Stimulated activated CD4-positive, alpha-beta T cell treated with anti-CD3 and anti-CD28 coated beads, Interleukin-2, amount 100 ng/mL, for 24 hours (primary cell): ENCODE measurements around the gene SLC39A10.
"Not testable (repeated sequence)": the region's sequence is repeated elsewhere in the genome, so short reads cannot be mapped to it uniquely, and the experiment has no call there.

Source experiments
- DNase-seq, 2 donors: peaks; one replicate each; pipeline ENCODE4 v3.0.0-alpha.2; 2020

The SLC39A10 gene

DNA sequence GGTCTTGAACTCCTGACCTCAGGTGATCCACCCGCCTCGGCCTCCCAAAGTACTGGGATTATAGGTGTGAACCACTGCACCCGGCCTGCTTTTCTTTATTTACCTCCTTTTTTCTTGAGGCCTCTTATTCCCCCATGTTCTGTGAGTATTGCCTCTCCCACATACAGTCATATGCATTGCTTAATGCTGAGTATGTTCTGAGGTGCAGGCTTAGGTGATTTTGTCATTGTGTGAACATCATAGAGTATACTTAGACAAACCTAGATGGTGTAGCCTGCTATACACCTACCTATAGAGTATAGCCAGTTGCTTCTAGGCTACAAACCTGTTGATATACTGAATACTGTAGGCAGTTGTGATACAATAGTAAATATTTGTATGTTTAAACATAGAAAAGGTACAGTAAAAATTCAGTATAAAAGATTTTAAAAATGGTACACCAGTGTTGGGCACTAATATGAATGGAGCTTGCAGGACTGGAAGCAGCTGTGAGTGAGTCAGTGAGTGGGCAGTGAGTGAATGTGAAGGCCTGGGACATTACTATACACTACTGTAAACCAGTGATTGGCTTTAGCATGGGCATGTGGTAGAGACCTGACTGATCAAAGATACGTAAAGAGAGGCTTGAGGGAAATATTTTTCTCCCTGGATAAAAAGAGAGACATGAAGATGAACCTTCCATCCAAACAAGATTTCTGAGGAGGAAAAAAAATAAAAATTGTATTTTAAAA, 17.6 kb downstream of the SLC39A10 start:
- DNase-seq = no peak

GRCh38 chr2:195675783-195676427, 18.9 kb downstream of the SLC39A10 start:
- no peak for DNase-seq

GRCh38 chr2:195677290-195677689, 20.3 kb downstream of the SLC39A10 start:
- no peak for DNase-seq

- no peak for DNase-seq
Measured at GRCh38 chr2:195677884-195678283, 20.9 kb downstream of the SLC39A10 start.

DNA sequence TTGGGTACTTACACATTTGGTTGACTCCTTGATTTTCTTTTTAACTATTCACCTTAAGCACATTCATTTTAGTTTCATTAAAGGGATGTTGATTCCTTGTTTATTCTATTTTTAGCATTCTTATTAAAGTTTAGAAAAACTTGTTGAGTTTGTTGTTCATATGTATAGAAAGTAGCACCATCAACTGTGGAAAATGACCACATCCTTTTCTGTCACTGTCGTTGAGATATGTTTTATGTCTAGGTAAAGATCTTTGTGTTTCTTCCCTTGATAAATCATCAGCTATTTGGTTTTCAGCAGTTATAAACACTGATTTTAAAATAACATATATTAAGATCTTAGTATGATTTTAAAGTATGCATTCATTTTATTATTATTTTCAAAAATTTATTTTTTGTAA, 25.1 kb downstream of the SLC39A10 start:
- DNase-seq = no peak

DNA sequence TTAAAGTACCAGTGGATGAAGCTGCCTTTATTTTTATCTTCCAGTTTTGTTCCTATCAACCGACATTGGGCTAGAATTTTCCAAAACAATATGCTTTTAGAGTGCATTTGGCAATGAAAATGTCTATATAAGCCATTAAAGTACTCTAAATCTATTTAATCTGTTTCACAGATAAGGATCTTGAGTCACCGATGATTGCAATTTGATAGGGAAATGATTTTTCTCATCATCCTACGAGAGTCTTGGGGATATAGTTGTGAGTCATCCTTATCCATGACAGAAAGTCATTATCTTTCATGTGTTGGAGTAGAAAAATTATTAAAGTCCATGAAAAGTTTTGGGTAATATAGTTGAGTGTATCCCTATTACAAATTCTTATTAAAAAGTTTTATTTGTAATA, 26.1 kb downstream of the SLC39A10 start:
- no peak for DNase-seq

DNA sequence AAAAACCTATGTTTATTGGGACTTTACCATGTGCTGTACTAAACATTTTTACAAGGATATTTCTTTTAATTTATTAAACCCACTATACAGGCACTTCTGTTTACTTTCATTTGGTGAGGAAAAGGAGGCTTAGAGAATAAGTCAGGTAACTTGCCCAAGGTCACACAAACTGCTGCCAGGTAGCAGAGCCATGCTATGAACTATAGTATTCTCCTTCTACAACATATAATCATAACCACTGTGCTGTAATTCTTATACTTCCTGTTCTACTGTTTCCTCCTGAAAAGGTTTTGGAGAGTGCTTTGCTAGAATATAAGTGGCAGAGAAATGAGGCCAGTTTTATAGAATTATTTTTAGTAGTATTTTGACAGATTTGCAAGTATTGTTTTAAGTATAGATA, 29.5 kb downstream of the SLC39A10 start:
- DNase-seq = no peak

- DNase-seq = no peak
Measured at GRCh38 chr2:195687320-195688086, 30.5 kb downstream of the SLC39A10 start.

- not testable (repeated sequence) for DNase-seq
Measured at GRCh38 chr2:195692531-195692930, 35.5 kb downstream of the SLC39A10 start.

- no peak for DNase-seq
Measured at GRCh38 chr2:195694553-195694952, 37.5 kb downstream of the SLC39A10 start.

DNA sequence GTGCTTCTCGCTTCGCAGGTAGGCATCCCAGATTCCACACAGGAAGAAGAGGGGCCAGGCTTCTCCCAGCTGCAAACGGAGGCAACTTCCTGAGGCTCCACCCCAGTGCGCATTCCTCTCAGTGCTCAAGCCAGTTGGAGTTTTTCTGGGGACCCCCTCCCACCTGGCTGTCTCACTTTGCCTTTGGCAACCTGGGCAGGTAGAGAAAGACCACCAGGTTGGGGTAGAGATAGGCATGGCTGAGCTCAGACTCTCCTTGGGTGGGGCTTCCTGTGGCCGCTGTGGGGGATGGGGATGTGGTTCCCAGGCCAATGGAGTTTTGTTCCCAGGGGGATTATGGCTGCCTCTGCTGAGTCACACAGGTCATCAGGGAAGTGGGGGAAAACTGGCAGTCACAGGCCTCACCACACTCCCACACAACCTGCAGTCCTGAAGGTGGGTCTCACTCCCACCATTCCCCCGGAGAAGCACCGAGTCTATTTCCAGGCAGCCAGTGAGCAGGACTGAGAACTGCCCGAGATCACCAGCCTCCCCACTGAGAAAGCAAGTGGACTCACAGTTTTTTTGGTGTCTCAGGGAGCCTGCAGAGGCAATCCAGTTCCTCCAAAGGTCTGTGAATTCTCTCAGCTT, 38.1 kb downstream of the SLC39A10 start:
- DNase-seq = no peak

DNA sequence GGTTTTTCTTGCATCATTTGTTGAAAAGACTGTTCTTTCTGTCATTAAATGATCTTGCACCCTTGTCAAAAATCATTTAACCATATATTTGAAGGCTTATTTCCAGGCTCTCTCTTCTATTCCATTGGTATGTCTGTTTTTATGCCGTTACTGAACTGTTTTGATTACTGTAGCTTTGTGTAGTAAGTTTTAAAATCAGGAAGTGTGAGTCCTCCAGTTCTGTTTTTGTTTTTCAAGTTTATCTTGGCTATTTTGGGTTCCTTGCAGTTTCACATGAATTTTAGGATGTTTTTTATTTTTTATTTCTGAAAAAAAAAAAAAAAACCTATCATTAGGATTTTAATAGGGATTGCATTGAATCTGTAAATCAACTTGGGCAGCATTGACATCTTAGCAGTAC, 39.0 kb downstream of the SLC39A10 start:
- DNase-seq = no peak

DNA sequence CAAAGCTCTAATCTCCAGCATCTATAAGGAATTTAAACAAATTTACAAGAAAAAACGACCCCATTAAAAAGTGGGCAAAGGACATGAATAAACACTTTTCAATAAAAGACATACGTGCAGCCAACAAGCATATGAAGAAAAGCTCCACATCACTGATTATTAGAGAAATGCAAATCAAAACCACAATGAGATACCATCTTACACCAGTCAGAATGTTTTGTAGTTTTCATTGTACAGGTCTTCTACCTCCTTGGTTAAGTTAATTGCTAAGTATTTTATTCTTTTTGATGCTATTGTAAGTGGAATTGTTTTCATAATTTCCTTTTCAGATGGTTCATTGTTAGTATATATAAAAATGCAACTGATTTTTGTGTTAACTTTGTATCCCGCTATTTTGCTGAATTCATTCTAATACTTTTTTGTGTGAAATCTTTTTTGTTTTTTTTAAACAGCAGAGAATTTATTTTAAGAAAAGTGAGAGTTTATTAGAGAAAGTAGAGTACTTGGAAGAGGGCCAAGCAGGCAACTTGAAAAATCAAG, 40.7 kb downstream of the SLC39A10 start:
- DNase-seq = no peak

DNA sequence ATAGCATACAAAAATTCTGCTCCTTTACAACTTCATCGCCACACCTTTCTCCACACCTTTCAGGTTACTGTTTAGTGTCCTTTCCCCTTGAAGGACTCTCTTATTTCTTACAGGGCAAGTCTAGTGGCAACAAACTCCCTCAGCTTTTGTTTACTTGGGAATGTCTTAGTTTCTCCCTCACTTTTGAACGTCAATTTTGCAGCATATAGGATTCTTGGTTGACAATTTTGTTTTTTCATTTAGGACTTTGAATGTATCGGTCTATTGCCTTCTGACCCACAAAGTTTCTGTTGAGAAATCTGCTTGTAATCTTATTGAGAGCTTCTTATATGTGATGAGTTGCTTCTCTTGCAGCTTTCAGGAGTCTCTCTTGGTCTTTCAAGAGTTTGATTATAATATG, 43.5 kb downstream of the SLC39A10 start:
- DNase-seq = no peak

GRCh38 chr2:195706161-195706900, 49.3 kb downstream of the SLC39A10 start:
- DNase-seq = no peak

DNA sequence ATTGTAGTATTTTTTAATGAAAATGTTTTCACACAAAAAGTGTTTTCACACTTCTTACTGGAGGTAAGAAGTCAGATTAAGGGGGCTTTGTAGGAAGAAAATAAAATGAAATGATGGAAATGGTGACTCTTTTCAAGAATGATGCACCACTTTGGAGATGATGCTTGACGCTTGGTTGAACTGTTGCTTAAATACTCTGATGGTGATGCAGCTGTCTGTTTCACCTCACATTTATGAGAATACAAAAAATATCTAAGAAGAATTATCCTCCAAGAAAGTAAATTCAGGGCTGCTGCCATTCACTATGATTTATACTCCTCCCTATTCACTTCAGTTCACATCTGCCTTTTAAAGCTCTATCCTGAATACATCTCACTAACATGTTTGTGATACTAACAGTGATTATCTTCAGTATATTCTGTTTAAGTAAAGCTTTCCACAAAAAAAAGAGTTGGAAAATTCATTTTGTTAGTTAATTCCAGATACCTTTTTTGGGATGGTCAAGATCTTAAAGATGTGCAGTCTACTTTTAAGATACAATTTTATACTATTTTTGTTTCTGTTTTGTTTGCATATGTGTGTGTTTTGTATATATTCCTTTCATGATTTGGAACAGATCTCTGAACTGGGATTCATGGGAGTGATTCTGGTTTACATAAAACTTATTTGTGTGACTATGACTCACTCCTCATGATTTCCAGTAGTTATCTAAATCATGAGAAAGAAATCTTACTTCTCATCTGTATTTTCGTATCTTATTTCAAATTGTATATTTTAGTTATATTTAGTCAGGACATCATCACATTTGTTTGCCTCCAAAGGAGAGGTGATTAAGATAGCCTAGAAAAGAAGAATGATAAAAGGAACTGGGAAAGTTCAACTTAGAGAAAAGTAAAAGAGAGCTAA, 53.1 kb downstream of the SLC39A10 start:
- DNase-seq = no peak

DNA sequence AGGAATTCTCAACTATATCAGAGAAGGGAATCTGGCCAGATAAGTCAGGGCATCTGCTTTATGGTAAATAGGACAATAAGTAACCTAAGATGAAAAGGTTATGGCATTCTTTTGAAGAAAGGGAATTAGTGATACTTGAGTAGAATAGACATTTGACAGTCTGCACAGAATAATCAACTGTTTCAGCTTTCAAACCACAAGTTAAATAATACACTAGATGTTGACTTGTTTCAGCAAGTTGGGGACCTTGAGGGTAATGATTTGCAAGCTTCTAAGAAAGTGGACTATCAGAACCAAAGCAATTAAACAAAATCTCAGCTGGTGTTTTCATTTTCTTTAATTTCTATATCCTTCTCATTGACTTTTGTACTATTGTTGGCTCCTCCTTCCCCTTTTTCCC, 54.5 kb downstream of the SLC39A10 start:
- DNase-seq = no peak

GRCh38 chr2:195716466-195716865, 59.4 kb downstream of the SLC39A10 start:
- DNase-seq = no peak

GRCh38 chr2:195721042-195721441, 64.0 kb downstream of the SLC39A10 start:
- DNase-seq = no peak

DNA sequence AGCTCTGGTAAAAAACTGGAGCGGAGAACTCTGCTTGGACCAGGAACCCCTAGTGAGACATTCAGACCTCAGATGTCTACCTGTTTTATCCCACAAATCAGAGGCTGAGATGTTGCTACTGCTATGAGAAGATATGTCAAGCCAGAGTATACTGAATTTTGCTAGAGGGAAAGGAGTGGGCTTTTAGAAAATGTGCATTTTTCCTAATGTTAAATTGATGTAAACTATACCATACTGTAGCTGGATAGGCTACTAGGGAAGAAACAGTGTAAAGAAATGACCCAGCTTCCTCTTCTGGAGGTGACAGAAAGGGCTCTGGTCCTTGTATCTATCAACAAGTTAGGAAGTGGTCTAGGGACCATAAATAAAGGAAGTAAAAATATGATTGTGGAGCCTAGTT, 65.0 kb downstream of the SLC39A10 start:
- DNase-seq = no peak

DNA sequence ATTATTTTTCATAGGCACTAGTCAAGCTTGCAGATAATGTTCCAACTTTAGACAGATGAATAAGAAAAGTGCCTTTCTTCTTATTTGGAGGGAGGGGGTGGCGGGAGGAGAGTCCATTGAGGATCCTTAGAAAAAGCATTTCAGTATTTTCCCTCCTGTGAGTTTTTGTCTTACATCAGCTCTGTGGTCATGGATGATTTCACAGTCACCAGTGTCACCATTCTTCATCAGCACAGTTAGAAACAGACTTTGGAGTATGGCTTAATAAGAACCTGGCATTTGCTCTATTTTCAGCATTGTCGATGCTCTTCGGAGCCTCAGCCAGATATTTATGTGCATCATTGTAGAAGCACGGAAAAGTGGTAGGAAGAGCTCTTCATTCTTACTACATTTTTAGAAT, 70.1 kb downstream of the SLC39A10 start:
- no peak for DNase-seq
